ENCODE data around the gene APLP2. TPM values are rescaled to one million over a fixed set of nuclear protein-coding genes. Genes with fewer than 3 reads are reported as not detected.

The APLP2 gene
- total RNA-seq, 2 experiments from 2014 or later, result 49.2 to 53.4 TPM

DNA sequence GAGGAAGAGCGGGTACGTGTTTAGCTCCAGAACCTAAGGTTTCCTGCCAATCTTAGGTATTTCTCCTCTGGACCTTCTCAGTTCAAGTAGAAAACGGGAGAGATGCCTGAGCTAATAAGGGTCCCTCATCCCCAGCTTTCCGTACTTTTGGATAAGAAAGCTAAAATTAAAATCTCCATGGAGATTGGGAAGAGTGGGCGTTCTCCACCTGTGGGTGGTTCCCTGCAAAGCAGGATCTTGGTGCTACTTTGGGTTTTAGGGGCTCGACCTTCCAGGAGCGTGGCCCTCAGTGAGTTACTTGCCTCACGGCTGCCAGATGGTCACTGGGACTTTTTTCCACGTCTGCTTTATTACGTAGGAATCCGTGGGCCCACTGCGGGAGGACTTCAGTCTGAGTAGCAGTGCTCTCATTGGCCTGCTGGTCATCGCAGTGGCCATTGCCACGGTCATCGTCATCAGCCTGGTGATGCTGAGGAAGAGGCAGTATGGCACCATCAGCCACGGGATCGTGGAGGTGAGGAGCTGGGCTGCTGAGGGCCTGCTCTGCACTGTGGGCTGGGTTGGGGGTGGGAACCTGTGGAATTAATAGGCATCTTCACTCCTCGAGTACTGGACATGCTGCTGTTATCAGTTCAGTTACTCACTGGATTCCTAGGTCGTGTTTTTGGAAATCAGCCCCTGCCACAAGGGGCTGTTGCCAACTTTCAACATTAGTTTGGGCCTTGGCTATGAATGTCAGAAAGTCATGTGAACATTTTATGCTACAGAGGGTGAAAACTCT is 72.1 kb downstream of the APLP2 start:
- Mint-ChIP-seq H3K27me3 (no peaks in the 10 kb centered on the region), H3K27ac (no peak overlapping the region), H3K9me3 (no peaks in the 10 kb centered on the region), H3K36me3 (peaks cover 9% of the 10 kb centered on the region), H3K4me3 (no peak overlapping the region), H3K4me1 (ENCODE audit: low read depth) (peaks cover 6% of the 10 kb centered on the region)
- ChIA-PET CTCF (interaction anchor here (0.9 to 1.4 kb wide), 2 partner anchors 9 to 218 kb away, joined by 3 read pairs; no protein-coding TSS in a partner anchor), POLR2A (no interaction called here)
- no peak for DNase-seq
- intact Hi-C loops (cut with micrococcal nuclease), result no loop called here

DNA sequence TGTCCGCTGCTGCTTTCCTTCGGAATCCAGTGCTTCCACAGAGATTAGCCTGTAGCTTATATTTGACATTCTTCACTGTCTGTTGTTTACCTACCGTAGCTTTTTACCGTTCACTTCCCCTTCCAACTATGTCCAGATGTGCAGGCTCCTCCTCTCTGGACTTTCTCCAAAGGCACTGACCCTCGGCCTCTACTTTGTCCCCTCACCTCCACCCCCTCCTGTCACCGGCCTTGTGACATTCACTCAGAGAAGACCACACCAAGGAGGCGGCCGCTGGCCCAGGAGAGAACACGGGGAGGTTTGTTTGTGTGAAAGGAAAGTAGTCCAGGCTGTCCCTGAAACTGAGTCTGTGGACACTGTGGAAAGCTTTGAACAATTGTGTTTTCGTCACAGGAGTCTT is 74.4 kb downstream of the APLP2 start:
- Mint-ChIP-seq H3K36me3 (peaks cover 2% of the 10 kb centered on the region), H3K4me1 (ENCODE audit: low read depth) (peaks cover 9% of the 10 kb centered on the region), H3K9me3 (no peaks in the 10 kb centered on the region), H3K27ac (no peak overlapping the region), H3K27me3 (no peaks in the 10 kb centered on the region), H3K4me3 (no peak overlapping the region)
- intact Hi-C loops (cut with micrococcal nuclease), result no loop called here
- ChIA-PET CTCF (interaction anchor here (2.6 kb wide), 1 partner anchor 12 kb away, joined by 8 read pairs; no protein-coding TSS in a partner anchor), POLR2A (no interaction called here)
- DNase-seq, result no peak

DNA sequence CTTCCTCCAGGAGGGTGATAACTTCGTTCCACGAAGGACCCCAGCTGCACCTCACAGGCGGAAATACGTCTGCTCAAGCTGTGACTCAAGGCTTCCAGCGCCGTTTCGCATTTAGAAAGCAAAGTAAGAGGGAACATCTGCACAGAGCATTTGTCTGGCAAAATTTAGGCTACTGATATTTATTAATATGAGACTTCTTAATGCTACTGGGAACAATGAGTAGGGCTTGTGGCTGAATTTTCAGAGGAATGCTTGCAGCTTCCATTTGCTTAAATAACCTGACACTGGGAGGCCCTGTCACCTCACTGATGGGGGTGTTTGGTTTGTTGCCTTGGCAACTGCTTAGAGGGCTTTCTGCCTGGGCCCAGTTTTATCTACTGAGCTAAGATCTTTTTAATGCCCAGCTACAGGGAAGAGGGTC is 75.2 kb downstream of the APLP2 start:
- DNase-seq, result no peak
- Mint-ChIP-seq H3K27me3 (no peaks in the 10 kb centered on the region), H3K4me3 (no peak overlapping the region), H3K4me1 (ENCODE audit: low read depth) (peaks cover 9% of the 10 kb centered on the region), H3K27ac (no peak overlapping the region), H3K36me3 (peaks cover 2% of the 10 kb centered on the region), H3K9me3 (no peaks in the 10 kb centered on the region)
- intact Hi-C loops (cut with micrococcal nuclease), result no loop called here
- ChIA-PET POLR2A (no interaction called here), CTCF (interaction anchor here (2.0 to 2.6 kb wide), 2 partner anchors 13 kb away, joined by 6 to 8 read pairs; no protein-coding TSS in a partner anchor)

DNA sequence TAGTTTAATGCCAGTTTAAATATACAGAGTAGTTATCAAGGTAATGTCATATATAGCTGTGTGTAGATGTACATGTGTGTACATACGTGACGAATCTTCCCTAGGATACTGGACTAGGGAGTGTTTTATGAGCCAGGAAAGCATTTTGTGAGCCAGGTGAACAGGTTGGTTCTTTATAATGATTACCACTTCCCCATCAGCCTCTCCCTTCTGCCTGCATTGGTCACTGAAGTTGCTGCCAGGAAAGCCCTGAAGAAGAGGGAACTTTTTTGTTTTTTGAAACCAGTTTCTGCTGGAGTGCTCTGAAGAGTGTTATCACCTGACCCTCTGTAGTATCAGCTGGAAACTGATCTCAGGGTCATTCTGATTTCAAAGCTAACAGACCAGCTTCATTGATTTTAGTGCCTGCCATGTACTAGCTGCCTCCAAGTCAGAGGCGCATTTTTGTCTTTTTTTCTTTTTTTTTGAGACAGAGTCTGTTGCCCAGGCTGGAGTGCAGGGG is 75.7 kb downstream of the APLP2 start:
- no peak for DNase-seq
- H3K27me3 Mint-ChIP-seq, result no peaks in the 10 kb centered on the region
- H3K9me3 Mint-ChIP-seq, result no peaks in the 10 kb centered on the region
- no peak overlapping the region for H3K4me3 Mint-ChIP-seq
- POLR2A ChIA-PET, result no interaction called here
- intact Hi-C loops (cut with micrococcal nuclease), result no loop called here
- H3K36me3 Mint-ChIP-seq, result peaks cover 2% of the 10 kb centered on the region
- H3K27ac Mint-ChIP-seq, result no peak overlapping the region
- CTCF ChIA-PET, result interaction anchor here (0.8 to 2.6 kb wide), 4 partner anchors 13 to 181 kb away, joined by 3 to 8 read pairs (median 5); no protein-coding TSS in a partner anchor
- H3K4me1 Mint-ChIP-seq (ENCODE audit: low read depth), result peaks cover 9% of the 10 kb centered on the region

DNA sequence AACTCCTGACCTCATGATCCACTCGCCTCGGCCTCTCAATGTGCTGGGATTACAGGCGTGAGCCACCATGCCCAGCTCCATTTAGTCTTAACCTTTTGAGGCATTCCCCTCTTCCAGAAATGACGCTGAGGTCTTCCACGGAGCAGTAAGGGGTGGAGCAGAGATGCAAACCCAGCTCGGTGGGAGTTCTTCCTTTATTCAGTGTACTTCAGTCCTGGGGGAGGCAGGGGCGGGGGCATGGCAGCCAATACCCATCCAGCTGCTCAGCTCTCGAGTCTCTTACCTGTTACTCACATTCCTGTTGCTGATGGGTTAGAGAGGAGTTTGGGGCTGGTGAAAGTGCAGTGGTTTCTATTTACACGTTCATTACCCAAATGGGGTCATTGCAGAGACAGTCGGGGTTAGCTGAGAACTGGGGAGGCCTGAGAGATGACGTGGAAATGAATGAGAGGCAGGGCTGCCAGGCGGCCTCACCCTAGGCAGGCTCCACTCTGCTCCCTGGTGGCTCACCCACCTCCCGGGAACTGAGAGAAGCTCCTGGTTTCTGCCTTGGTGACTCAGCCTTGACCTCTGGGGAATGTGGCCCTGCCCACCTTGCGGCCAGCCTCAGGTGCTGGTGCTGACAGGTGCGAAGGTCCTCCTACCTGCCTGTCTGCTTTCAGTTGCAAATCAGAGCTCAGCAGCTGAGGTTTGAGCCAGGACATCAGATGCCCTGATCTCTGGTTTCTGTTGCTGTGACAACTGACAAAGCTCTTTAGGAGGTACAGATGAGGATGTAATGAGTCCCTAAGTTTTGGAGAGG is 76.5 kb downstream of the APLP2 start:
- intact Hi-C loops (cut with micrococcal nuclease), result no loop called here
- no peaks in the 10 kb centered on the region for H3K27me3 Mint-ChIP-seq
- ChIA-PET CTCF (interaction anchor here (0.8 to 2.0 kb wide), 6 partner anchors 12 to 223 kb away, joined by 3 to 6 read pairs (median 4); no protein-coding TSS in a partner anchor), POLR2A (no interaction called here)
- H3K4me1 Mint-ChIP-seq (ENCODE audit: low read depth), result peaks cover 9% of the 10 kb centered on the region
- H3K27ac Mint-ChIP-seq, result no peak overlapping the region
- H3K36me3 Mint-ChIP-seq, result peaks cover 2% of the 10 kb centered on the region
- DNase-seq, result no peak
- H3K4me3 Mint-ChIP-seq, result no peak overlapping the region
- no peaks in the 10 kb centered on the region for H3K9me3 Mint-ChIP-seq

DNA sequence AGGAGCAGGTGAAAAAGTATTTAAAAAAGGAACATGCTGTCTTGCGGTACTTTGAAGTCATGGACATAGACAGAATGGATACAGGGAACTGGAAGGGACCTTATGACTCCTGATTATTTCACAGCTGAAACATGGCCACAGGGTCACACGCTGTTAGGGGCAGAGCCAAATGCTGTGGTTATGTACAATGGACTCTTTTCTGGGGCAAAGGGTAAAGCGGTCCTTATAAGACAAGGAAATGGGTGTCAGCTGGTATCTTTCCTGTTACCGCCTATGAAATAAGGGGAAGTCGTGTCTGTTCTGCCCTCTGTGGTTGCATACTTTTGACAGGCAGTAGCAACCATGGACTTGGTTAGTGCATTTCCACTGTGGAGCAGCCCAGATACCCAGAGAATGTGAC is 77.1 kb downstream of the APLP2 start:
- H3K36me3 Mint-ChIP-seq, result peaks cover 2% of the 10 kb centered on the region
- CTCF ChIA-PET, result interaction anchor here (0.8 to 2.0 kb wide), 4 partner anchors 11 to 224 kb away, joined by 3 to 6 read pairs (median 4); no protein-coding TSS in a partner anchor
- intact Hi-C loops (cut with micrococcal nuclease), result no loop called here
- no peaks in the 10 kb centered on the region for H3K27me3 Mint-ChIP-seq
- DNase-seq, result no peak
- H3K27ac Mint-ChIP-seq, result no peak overlapping the region
- peaks cover 9% of the 10 kb centered on the region for H3K4me1 Mint-ChIP-seq (ENCODE audit: low read depth)
- POLR2A ChIA-PET, result no interaction called here
- H3K4me3 Mint-ChIP-seq, result no peak overlapping the region
- H3K9me3 Mint-ChIP-seq, result no peaks in the 10 kb centered on the region

DNA sequence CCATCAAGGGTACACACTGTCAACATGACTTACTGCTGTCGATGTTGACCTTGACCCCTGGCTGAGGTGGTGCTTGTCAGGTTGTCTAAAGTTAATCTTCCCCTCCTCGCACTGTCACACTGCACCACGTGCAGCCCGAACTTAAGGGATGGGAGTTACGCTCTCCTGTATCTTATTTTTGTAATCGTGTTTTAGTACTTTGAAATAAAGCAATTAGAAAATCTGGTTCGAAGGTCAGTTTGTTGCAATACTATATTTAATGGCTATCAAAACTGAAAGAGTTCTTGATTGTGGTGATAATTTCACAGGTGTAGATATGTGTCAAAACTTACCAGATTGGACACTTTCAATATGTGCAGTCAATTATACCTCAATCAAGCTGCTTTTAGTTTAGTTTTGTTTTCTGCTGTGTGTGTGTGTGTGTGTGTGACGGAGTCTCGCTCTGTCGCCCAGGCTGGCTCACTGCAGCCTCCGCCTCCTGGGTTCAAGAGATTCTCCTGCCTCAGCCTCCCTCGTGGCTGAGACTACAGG is 79.2 kb downstream of the APLP2 start:
- Mint-ChIP-seq H3K9me3 (no peaks in the 10 kb centered on the region), H3K27me3 (no peaks in the 10 kb centered on the region), H3K4me1 (ENCODE audit: low read depth) (peaks cover 9% of the 10 kb centered on the region), H3K27ac (no peak overlapping the region), H3K4me3 (no peak overlapping the region), H3K36me3 (peaks cover 2% of the 10 kb centered on the region)
- ChIA-PET POLR2A (no interaction called here), CTCF (no interaction called here)
- intact Hi-C loops (cut with micrococcal nuclease), result no loop called here
- no peak for DNase-seq

DNA sequence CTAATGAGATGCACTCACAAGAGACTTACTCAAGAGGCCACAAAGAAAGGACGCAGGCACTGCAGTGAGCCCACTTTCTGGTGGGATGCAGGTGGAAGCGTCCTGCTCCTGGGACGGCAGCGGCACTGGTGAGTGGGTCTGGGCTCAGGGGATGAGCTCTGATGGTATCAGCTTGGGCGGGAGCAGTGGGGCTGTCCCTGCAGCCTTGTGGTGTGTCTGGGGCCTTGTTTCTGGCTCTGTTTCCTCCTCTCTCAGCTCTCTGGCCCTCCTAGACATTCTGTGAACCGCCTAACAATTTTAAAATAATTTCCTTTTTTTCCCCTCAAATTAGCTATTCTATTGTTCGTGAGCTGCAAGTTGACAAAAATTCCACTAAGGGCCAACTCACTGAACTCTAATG is 81.1 kb downstream of the APLP2 start:
- intact Hi-C loops (cut with micrococcal nuclease), result no loop called here
- Mint-ChIP-seq H3K27me3 (peaks cover 1% of the 10 kb centered on the region), H3K36me3 (no peaks in the 10 kb centered on the region), H3K27ac (no peak overlapping the region), H3K9me3 (no peaks in the 10 kb centered on the region), H3K4me1 (ENCODE audit: low read depth) (peaks cover 9% of the 10 kb centered on the region), H3K4me3 (no peak overlapping the region)
- POLR2A ChIA-PET, result no interaction called here
- no peak for DNase-seq
- CTCF ChIA-PET, result interaction anchor here (1.0 to 1.3 kb wide), 2 partner anchors 18 to 62 kb away, joined by 3 to 4 read pairs; no protein-coding TSS in a partner anchor

DNA sequence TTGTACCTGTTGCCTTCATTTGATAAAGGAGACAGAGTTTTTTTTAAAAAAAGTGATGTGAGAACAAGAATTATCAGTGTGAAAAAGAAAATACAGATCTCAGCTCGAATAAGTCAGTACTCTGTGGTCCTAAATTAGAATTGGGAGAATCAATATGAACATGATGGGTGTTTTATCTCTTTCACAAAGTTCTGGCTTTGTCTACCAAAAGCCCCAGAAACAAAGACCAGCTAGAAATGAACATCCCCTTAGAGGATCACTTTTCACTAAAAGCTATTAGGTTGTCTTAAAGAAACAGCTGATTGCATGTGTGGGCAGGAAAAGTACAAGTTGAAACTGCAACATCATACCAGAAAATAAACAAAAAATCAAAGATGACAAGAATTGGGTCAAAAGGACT is 81.5 kb downstream of the APLP2 start:
- H3K27ac Mint-ChIP-seq, result no peak overlapping the region
- CTCF ChIA-PET, result interaction anchor here (1.0 to 1.3 kb wide), 2 partner anchors 19 to 61 kb away, joined by 3 to 4 read pairs; no protein-coding TSS in a partner anchor

DNA sequence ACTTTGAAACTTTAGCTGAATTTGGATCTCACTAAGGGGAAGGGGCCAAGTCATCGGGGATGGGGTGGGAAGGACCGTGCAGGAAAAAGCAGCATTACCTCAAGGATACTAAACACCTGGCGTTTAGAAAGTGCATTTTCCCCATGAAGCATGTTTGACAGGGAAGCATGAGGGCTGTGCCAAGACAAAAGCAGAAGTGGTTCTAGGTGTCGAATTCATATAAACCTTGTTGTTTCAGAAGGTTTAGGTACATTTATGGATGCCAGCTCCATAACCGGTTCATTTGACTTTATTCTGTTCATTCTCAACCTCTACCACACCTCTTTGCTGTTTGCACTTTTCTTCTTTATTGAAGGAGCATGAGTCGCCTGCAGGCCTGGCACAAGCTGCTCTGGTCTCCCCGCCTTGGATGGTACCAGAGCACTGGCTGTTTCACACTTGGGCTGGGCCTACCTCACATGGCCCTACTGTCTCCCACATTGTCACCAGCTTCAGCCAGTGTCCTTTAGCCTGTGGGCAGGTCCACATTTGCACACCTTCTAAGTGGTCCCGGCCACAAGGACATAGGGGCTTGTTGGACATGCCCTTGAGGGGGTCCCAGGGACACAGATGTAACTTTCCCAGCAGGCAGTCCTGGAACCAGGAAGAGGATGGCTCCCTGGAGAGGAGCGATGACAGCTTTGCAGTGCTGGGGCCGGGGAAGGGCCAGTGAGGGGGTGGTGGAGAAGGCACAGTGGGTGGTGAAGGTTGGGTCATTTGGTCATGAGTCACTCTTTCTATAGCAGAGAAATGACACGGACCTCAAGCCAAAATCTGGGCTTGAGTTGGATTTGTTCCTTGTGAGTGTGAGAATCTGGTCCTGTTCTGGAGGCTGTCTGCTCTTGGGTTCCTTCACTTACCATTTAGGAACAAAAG is 86.7 kb downstream of the APLP2 start:
- peaks cover 26% of the 10 kb centered on the region for H3K27me3 Mint-ChIP-seq
- intact Hi-C loops (cut with micrococcal nuclease), result no loop called here
- CTCF ChIA-PET, result no interaction called here
- no peak overlapping the region for H3K4me3 Mint-ChIP-seq
- no peaks in the 10 kb centered on the region for H3K9me3 Mint-ChIP-seq
- H3K36me3 Mint-ChIP-seq, result no peaks in the 10 kb centered on the region
- H3K4me1 Mint-ChIP-seq (ENCODE audit: low read depth), result peaks cover 10% of the 10 kb centered on the region
- POLR2A ChIA-PET, result no interaction called here
- DNase-seq, result no peak
- H3K27ac Mint-ChIP-seq, result no peak overlapping the region

More for the DNA sequence above, 81.5 kb downstream of the APLP2 start:
- no peak for DNase-seq
- no peak overlapping the region for H3K4me3 Mint-ChIP-seq
- peaks cover 8% of the 10 kb centered on the region for H3K4me1 Mint-ChIP-seq (ENCODE audit: low read depth)
- intact Hi-C loops (cut with micrococcal nuclease), result no loop called here
- POLR2A ChIA-PET, result no interaction called here
- H3K9me3 Mint-ChIP-seq, result no peaks in the 10 kb centered on the region
- no peaks in the 10 kb centered on the region for H3K36me3 Mint-ChIP-seq
- peaks cover 1% of the 10 kb centered on the region for H3K27me3 Mint-ChIP-seq

DNA sequence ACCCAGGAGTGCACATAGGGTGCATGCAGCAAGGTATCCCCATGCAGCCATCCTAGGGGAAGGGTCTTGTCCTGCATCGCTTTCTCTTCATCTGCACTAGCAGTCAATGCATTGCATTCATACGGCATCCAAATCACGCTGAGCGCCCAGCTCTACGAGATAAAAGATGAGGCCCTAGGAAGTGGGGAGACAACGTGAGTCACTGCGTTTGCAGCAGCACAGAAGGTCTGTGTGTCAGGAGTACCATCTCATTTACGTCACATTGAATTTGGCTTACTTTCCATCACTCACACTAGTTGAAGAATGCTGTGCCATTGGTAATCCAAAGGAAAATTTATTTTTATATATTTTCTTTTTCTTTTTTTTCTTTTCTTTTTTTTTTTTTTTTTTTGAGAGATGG is 87.4 kb downstream of the APLP2 start:
- intact Hi-C loops (cut with micrococcal nuclease), result no loop called here
- no peak overlapping the region for H3K27ac Mint-ChIP-seq
- peaks cover 31% of the 10 kb centered on the region for H3K27me3 Mint-ChIP-seq
- no peak for DNase-seq
- H3K9me3 Mint-ChIP-seq, result no peaks in the 10 kb centered on the region
- ChIA-PET CTCF (no interaction called here), POLR2A (no interaction called here)
- no peaks in the 10 kb centered on the region for H3K36me3 Mint-ChIP-seq
- peaks cover 10% of the 10 kb centered on the region for H3K4me1 Mint-ChIP-seq (ENCODE audit: low read depth)
- H3K4me3 Mint-ChIP-seq, result no peak overlapping the region
